MM.1S (cell line): ENCODE data around the gene ATP13A2.

ENCODE experiments used
- DNase-seq: peaks from one replicate; pipeline ENCODE4 v3.0.0-alpha.2; 2015
- H2AFZ ChIP-seq: fragments of 300-600 bp; sonication (generic); 2 replicates; pipeline ENCODE4 v1.6.0; 2016; ENCODE audit warnings: antibody characterized with exemption, low read length
- H3F3A ChIP-seq: fragments of 300-600 bp; sonication (generic); 2 replicates; pipeline ENCODE4 v1.6.1; 2016; ENCODE audit warnings: mild to moderate bottlenecking, antibody characterized with exemption, low read length, moderate library complexity, mixed read lengths; ENCODE audit not compliant: insufficient read depth
- H3K27ac ChIP-seq: fragments of 300-600 bp; sonication (generic); 2 replicates; pipeline ENCODE4 v1.5.1; 2016; ENCODE audit warnings: mild to moderate bottlenecking, low read length
- H3K27me3 ChIP-seq: fragments of 300-600 bp; sonication (generic); replicated peaks from 2 replicates; pipeline ENCODE4 v1.6.0; 2016; ENCODE audit warnings: low read length; ENCODE audit not compliant: insufficient read depth
- H3K36me3 ChIP-seq: fragments of 300-600 bp; sonication (generic); replicated peaks from 2 replicates; pipeline ENCODE4 v1.6.1; 2016; ENCODE audit warnings: mild to moderate bottlenecking, low read length, mixed read lengths; ENCODE audit not compliant: insufficient read depth
- H3K4me1 ChIP-seq: fragments of 300-600 bp; sonication (generic); 2 replicates; pipeline ENCODE4 v1.6.1; 2016; ENCODE audit warnings: low read length, mixed read lengths
- H3K4me2 ChIP-seq: fragments of 300-600 bp; sonication (generic); 2 replicates; pipeline ENCODE4 v1.6.0; 2016; ENCODE audit warnings: low read depth, low read length
- H3K4me3 ChIP-seq: fragments of 300-600 bp; sonication (generic); 2 replicates; pipeline ENCODE4 v1.5.1; 2016; ENCODE audit warnings: low read length, mixed read lengths
- H3K79me2 ChIP-seq: fragments of 300-600 bp; sonication (generic); 2 replicates; pipeline ENCODE4 v1.6.1; 2016; ENCODE audit warnings: mixed run types, low read length, mixed read lengths
- H3K9ac ChIP-seq: fragments of 300-600 bp; sonication (generic); 2 replicates; pipeline ENCODE4 v1.6.1; 2016; ENCODE audit warnings: low read length, mixed read lengths
- H3K9me2 ChIP-seq: fragments of 300-600 bp; sonication (generic); replicated peaks from 2 replicates; pipeline ENCODE4 v1.6.1; 2016; ENCODE audit warnings: mild to moderate bottlenecking, low read length, mixed read lengths; ENCODE audit not compliant: insufficient read depth
- H3K9me3 ChIP-seq: fragments of 300-600 bp; sonication (generic); replicated peaks from 2 replicates; pipeline ENCODE4 v1.6.1; 2016; ENCODE audit warnings: mild to moderate bottlenecking, low read length, mixed read lengths; ENCODE audit not compliant: insufficient read depth
- H4K20me1 ChIP-seq: fragments of 300-600 bp; sonication (generic); 2 replicates; pipeline ENCODE4 v1.6.1; 2016; ENCODE audit warnings: mild to moderate bottlenecking, low read length, moderate library complexity, mixed read lengths; ENCODE audit not compliant: insufficient read depth
- EZH2 ChIP-seq: fragments of 300-600 bp; sonication (generic); optimal IDR thresholded peaks from 2 replicates; pipeline ENCODE3; 2017; ENCODE audit warnings: low read depth, mild to moderate bottlenecking, antibody characterized with exemption, low read length, mixed read lengths
- EZH2phosphoT487 ChIP-seq: fragments of 300-600 bp; sonication (generic); IDR thresholded peaks from 2 replicates; pipeline ENCODE4 v1.6.1; 2018; ENCODE audit warnings: antibody characterized with exemption, low read length
- TF ChIP-seq, protein P1 (sequence below): fragments of 300-600 bp; sonication (generic); IDR thresholded peaks from 2 replicates; pipeline ENCODE4 v1.5.1; 2016; ENCODE audit warnings: antibody characterized with exemption, low read length, mixed read lengths

Gene ATP13A2

DNA sequence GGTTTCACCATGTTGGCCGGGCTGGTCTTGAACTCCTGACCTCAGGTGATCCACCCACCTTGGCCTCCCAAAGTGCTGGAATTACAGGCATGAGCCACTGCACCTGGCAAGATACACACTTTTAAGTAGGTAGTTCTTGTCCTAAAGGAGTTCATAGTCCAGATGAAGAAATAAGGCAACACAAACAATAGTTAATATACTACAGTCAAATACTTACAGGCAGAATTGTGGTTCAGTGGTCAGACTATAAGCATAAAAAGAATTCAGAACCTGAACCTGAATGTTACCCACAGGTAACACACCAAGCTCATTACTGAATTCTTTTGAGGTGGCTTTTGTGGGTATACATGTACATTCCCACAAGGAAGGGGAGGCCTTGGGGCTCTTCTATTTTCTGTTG lies 40.3 kb upstream of the ATP13A2 start:
- H3K9me3 ChIP-seq: no peaks in the 10 kb centered on the region
- H3K9me2 ChIP-seq: no peaks in the 10 kb centered on the region
- H3K4me2 ChIP-seq: no peak overlapping the region
- H4K20me1 ChIP-seq: no peaks in the 10 kb centered on the region
- no peak for DNase-seq
- H2AFZ ChIP-seq: no peak overlapping the region
- no peak overlapping the region for H3K27ac ChIP-seq
- H3K27me3 ChIP-seq: peaks cover 21% of the 10 kb centered on the region
- peaks cover 59% of the 10 kb centered on the region for H3K79me2 ChIP-seq
- H3K36me3 ChIP-seq: 0 out of 2 replicates have a peak, but pooled peaks cover 3% of the 10 kb centered on the region
- peaks cover 8% of the 10 kb centered on the region for H3K4me1 ChIP-seq
- TF ChIP-seq EZH2: no peak
- no peak for TF ChIP-seq EZH2phosphoT487
- TF ChIP-seq, protein P1, sequence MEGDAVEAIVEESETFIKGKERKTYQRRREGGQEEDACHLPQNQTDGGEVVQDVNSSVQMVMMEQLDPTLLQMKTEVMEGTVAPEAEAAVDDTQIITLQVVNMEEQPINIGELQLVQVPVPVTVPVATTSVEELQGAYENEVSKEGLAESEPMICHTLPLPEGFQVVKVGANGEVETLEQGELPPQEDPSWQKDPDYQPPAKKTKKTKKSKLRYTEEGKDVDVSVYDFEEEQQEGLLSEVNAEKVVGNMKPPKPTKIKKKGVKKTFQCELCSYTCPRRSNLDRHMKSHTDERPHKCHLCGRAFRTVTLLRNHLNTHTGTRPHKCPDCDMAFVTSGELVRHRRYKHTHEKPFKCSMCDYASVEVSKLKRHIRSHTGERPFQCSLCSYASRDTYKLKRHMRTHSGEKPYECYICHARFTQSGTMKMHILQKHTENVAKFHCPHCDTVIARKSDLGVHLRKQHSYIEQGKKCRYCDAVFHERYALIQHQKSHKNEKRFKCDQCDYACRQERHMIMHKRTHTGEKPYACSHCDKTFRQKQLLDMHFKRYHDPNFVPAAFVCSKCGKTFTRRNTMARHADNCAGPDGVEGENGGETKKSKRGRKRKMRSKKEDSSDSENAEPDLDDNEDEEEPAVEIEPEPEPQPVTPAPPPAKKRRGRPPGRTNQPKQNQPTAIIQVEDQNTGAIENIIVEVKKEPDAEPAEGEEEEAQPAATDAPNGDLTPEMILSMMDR: no peak
- H3K4me3 ChIP-seq: no peak overlapping the region
- H3F3A ChIP-seq: no peaks in the 10 kb centered on the region; the same call in 1 of the 2 replicates
- H3K9ac ChIP-seq: peak overlapping the region; percentile 78; the same call in 1 of the 2 replicates

DNA sequence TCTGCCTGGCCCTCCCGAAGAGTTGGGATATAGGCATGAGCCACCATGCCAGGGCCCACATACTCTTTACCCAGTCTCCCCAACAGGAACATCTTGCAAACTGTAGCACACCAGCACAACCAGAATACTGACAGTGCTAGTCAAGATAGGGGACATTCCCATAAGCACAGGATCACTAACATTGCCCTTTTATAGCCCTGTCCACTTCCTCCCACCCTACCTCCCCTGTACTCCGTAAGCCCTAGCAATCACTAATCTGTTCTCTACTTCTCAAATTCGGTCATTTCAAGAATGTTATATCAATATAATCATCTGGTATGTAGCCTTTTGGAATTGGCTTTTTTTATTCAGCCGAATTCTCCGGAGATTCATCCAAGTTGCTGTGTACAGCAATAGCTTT lies 36.2 kb upstream of the ATP13A2 start:
- Histone ChIP-seq H3K79me2 (peaks cover 77% of the 10 kb centered on the region), H3K4me1 (peaks cover 14% of the 10 kb centered on the region), H2AFZ (no peak overlapping the region), H3K27me3 (no peaks in the 10 kb centered on the region), H3F3A (peaks cover 4% of the 10 kb centered on the region), H3K27ac (no peak overlapping the region), H4K20me1 (no peaks in the 10 kb centered on the region), H3K4me2 (no peak overlapping the region), H3K36me3 (peaks cover 19% of the 10 kb centered on the region; the same call in 1 of the 2 replicates), H3K9ac (no peak overlapping the region), H3K9me3 (no peaks in the 10 kb centered on the region), H3K9me2 (no peaks in the 10 kb centered on the region), H3K4me3 (no peak overlapping the region)
- TF ChIP-seq EZH2phosphoT487: no peak
- TF ChIP-seq EZH2: no peak
- TF ChIP-seq, protein P1: no peak
- no peak for DNase-seq

DNA sequence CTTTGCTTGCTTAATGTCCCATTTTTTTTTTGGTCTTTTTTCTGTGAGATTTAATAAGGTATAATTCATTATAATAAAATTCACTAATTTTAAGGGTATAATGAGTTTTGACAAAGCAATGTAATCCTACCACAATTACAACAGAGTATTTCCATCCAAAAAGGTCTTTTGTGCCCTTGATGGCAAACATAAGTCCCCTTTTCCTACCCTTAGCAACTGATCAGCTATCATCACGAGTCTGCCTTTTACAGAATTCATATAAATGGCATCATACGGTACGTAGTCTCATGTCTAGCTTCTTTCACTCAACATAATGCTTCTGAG lies 34.6 kb upstream of the ATP13A2 start:
- Histone ChIP-seq H3K9ac (no peak overlapping the region), H3K4me1 (0 out of 2 replicates have a peak, but pooled peaks cover 6% of the 10 kb centered on the region), H3K36me3 (peaks cover 21% of the 10 kb centered on the region; the same call in 1 of the 2 replicates), H3K9me2 (no peaks in the 10 kb centered on the region), H3K9me3 (no peaks in the 10 kb centered on the region), H3K79me2 (peaks cover 66% of the 10 kb centered on the region), H3K27me3 (no peaks in the 10 kb centered on the region), H3K4me2 (peak overlapping the region; percentile 57; the same call in 1 of the 2 replicates), H3K27ac (no peak overlapping the region), H4K20me1 (no peaks in the 10 kb centered on the region), H2AFZ (no peak overlapping the region), H3K4me3 (no peak overlapping the region), H3F3A (peaks cover 4% of the 10 kb centered on the region)
- no peak for DNase-seq
- TF ChIP-seq, protein P1: no peak
- TF ChIP-seq EZH2 (no peak), EZH2phosphoT487 (no peak)
